BJ (cell line): ENCODE results near the gene ENPP7. TPM values are rescaled to one million over a fixed set of nuclear protein-coding genes. Genes with fewer than 3 reads are reported as not detected.

Source experiments
- CTCF ChIA-PET: fragments of 350-600 bp; formaldehyde crosslinking; extraction: SDS; loops from one replicate; lab custom pipeline; 2021; ENCODE audit warnings: antibody characterized with exemption, inconsistent platforms; lab: Yijun Ruan, JAX
- POLR2A ChIA-PET: fragments of 300-600 bp; sonication (Branson Sonifier 250); formaldehyde crosslinking; extraction: SDS; loops from one replicate; lab custom pipeline; 2021; ENCODE audit warnings: antibody characterized with exemption; lab: Charles Lee
- DNase-seq: peaks from one replicate; pipeline ENCODE4 v3.0.0-alpha.2; 2011; ENCODE audit warnings: low read depth
- H3K27me3 ChIP-seq: 2 replicates; pipeline ENCODE4 v1.6.0; 2011; ENCODE audit warnings: low read length; ENCODE audit not compliant: control insufficient read depth, insufficient read depth
- H3K36me3 ChIP-seq: 2 replicates; pipeline ENCODE4 v1.5.1; 2011; ENCODE audit warnings: low read length; ENCODE audit not compliant: control insufficient read depth, insufficient read depth
- H3K4me3 ChIP-seq: 2 replicates; pipeline ENCODE4 v1.5.1; 2011; ENCODE audit warnings: low read depth, mild to moderate bottlenecking, control low read depth, low read length
- polyA plus RNA-seq: library from polyadenylated mRNA; depleted of rRNA; stranded (reverse); fragments of >200 nt; gene quantifications from 2 replicates; pipeline ENCODE4 v1.2.3, GENCODE V29; 2011
- TF ChIP-seq, protein P1 (sequence below): IDR thresholded peaks from 2 replicates; pipeline ENCODE4 v1.5.1; 2011; ENCODE audit warnings: low read depth, mild to moderate bottlenecking, control low read depth, inconsistent platforms, low read length, moderate library complexity; ENCODE audit not compliant: insufficient read depth

Gene ENPP7
- polyA plus RNA-seq, 1 experiment = not detected

DNA sequence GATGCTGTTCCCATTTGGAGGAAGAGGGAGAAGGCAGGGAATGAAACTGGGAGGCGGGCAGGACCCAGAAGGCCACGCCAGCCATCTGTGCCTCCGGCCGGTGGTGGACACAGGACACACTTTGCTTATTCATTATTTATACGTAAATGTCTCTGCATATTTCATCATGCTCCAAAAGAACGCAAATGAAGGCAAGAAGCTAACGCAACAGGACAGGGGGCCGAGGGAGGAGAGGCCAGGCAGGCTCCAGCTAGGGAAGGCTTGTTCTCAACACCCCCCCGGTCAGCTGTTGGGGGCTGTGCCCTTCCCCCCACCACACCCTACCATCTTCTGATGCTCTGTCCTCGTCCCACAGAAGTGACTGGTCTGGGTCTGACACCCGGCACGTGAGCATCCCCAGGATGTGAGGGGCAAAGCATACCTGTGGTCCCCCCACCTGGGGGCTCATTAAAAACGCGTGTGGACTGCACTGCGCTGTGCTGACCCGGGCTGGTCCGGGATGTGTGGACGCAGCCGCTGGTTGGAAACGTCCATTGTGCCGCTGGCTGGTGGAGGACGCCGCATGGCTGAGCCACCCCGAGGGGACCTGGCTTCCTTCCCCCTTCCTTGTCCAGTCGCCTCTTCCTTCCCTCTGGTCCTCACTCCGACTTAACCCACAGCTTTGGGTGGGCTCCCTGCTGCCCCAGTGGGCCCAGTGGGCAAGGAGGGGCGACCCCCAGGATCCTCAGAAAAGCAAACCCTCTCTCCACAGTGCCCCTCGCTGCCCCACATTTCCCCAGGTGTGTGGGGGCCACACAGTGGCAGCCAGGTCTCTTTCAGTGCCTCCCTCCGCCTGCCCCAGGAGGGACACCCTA, 46.4 kb upstream of the ENPP7 start:
- TF ChIP-seq, protein P1, sequence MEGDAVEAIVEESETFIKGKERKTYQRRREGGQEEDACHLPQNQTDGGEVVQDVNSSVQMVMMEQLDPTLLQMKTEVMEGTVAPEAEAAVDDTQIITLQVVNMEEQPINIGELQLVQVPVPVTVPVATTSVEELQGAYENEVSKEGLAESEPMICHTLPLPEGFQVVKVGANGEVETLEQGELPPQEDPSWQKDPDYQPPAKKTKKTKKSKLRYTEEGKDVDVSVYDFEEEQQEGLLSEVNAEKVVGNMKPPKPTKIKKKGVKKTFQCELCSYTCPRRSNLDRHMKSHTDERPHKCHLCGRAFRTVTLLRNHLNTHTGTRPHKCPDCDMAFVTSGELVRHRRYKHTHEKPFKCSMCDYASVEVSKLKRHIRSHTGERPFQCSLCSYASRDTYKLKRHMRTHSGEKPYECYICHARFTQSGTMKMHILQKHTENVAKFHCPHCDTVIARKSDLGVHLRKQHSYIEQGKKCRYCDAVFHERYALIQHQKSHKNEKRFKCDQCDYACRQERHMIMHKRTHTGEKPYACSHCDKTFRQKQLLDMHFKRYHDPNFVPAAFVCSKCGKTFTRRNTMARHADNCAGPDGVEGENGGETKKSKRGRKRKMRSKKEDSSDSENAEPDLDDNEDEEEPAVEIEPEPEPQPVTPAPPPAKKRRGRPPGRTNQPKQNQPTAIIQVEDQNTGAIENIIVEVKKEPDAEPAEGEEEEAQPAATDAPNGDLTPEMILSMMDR = no peak
- Histone ChIP-seq H3K36me3 (no peaks in the 10 kb centered on the region), H3K27me3 (peaks cover 3% of the 10 kb centered on the region; the same call in 1 of the 2 replicates), H3K4me3 (no peak overlapping the region)
- ChIA-PET POLR2A (no interaction called here), CTCF (interaction anchor here (1.2 kb wide), 1 partner anchor 12 kb away, joined by 3 read pairs; no protein-coding TSS in a partner anchor)
- DNase-seq = no peak

DNA sequence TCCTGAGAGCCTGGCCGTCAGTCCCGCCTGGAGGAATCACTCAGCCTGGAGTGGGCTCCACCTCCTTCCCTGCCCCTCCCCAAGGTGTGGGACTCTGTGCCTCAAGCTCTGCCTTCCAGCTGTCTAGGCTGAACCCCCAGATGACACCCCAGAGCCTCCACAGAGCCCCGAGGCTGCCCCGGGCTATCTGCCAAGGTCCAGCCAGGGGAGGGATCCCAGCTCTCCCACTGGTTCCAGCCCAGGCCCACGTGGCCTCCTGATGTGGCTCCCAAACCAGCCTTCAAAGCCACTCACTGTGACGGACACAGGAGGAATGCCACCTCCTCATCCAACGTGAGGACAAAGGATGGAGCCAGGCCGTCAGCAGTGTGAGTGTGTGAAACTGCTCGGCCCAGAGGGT, 45.6 kb upstream of the ENPP7 start:
- Histone ChIP-seq H3K27me3 (peaks cover 5% of the 10 kb centered on the region), H3K4me3 (no peak overlapping the region), H3K36me3 (no peaks in the 10 kb centered on the region)
- TF ChIP-seq, protein P1 = no peak
- no peak for DNase-seq
- POLR2A ChIA-PET = no interaction called here
- CTCF ChIA-PET = no interaction called here

- DNase-seq = no peak
- ChIA-PET CTCF (no interaction called here), POLR2A (no interaction called here)
- Histone ChIP-seq H3K27me3 (peaks cover 15% of the 10 kb centered on the region), H3K36me3 (no peaks in the 10 kb centered on the region), H3K4me3 (no peak overlapping the region)
- TF ChIP-seq, protein P1 = no peak
Observed at GRCh38 chr17:79686476-79686875, 44.3 kb upstream of the ENPP7 start.

GRCh38 chr17:79690466-79690865, 40.3 kb upstream of the ENPP7 start:
- ChIA-PET POLR2A (no interaction called here), CTCF (no interaction called here)
- Histone ChIP-seq H3K4me3 (no peak overlapping the region), H3K27me3 (peaks cover 19% of the 10 kb centered on the region), H3K36me3 (no peaks in the 10 kb centered on the region)
- TF ChIP-seq, protein P1 = no peak
- DNase-seq = no peak

DNA sequence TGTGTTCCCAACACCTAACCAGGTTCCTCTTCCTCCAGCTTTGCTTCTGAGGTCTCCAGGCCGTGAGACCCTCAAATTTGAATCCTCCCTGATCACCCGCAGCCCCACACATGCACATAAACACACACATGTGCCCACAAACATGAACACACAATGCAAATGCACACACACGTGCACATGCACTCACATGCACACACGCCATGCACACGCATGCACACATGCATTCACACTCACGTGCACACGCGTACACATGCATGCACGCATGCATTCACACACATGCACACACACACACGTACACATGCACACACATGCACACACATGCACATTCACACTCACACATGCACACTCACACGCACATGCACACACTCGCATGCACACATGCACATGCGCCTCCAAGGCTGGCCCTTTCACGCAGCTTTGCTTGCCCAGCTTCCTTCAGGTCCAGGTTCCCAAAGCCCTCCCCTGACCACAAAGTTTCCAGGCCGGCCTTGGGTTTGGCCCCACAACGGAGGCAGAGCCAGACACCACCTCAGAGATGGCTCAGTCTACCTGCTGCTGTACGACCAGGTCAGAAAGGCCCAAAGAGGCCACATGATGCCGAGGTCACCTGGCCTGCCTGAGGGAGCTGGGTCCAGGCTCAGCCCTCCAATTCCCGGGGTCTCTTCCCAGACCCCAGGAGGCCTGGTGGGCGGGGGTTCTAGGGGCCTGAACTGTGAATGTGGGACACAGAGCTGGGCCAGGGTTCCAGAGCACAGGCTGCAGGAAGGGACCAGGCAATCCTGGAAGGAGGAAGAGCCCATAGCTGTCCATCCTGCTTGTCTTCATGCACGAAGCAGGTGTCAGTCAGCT, 39.5 kb upstream of the ENPP7 start:
- Histone ChIP-seq H3K36me3 (no peaks in the 10 kb centered on the region), H3K27me3 (peaks cover 20% of the 10 kb centered on the region), H3K4me3 (no peak overlapping the region)
- TF ChIP-seq, protein P1 = no peak
- POLR2A ChIA-PET = no interaction called here
- no peak for DNase-seq
- CTCF ChIA-PET = no interaction called here
